Tongue (tissue), 2 donors: ENCODE measurements around the gene NUDT4B. TPM values are rescaled to one million over a fixed set of nuclear protein-coding genes. Genes with fewer than 3 reads are reported as not detected.
"Not testable (repeated sequence)": the region's sequence is repeated elsewhere in the genome, so short reads cannot be mapped to it uniquely, and the experiment has no call there.

ENCODE experiments used
- DNase-seq: peaks from one replicate; pipeline ENCODE4 v3.0.0-alpha.2; 2015
- total RNA-seq: library from RNA; depleted of rRNA; stranded (reverse); fragments of >200 nt; gene quantifications from one replicate; pipeline ENCODE4 v1.2.3, GENCODE V29; 2014

NUDT4B gene
- 54.2 TPM for total RNA-seq

GRCh38 chr1:148748563-148749334 lies at the start of gene NUDT4B:
Gene NUDT4B, plus strand, starts transcription at chr1:148748774. Its CDS starts 179 bp downstream, at chr1:148748953.
- not testable (repeated sequence) for DNase-seq

DNA sequence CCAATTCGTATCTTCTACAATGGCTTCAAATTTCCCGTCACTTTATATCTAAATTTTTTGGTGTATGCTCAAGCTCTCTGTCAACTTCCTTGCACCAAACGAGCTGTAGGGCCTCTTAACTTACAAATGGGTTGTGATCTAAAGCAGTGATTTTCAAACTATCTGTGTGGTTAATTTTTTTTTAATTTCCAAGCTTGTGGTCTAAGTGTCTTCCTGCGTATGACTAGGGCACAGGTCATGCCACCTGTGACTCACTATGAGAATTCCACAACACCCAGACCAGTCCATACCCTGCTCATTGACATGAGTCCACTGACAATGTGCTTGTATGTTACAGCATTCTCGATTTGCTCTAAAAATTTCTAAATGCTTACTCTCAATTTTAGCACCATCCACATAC lies 49.2 kb upstream of the NUDT4B start:
- not testable (repeated sequence) for DNase-seq

DNA sequence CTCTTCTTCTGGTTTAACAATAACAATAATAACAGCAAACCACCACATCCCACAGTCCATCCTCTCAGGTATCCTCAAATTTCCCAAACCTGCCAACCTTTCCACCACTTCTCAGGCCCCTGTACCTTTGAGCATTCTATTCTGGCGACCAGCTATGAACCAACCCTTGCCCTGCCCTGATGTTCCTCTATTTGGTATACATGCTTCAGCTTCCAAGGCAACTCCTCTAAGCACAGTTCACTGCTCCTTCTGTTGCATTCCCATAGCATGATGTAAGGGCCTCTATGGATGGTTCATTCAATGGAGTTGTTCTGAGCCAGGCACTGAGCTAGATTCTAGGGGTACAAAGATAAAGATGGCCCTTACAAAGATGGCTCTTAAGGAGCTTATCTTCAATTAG lies 46.3 kb upstream of the NUDT4B start:
- not testable (repeated sequence) for DNase-seq

GRCh38 chr1:148703973-148704591 lies 44.5 kb upstream of the NUDT4B start:
- DNase-seq, result not testable (repeated sequence)

- DNase-seq, result not testable (repeated sequence)
These were observed 43.1 kb upstream of the NUDT4B start for GRCh38 chr1:148705316-148705948.

DNA sequence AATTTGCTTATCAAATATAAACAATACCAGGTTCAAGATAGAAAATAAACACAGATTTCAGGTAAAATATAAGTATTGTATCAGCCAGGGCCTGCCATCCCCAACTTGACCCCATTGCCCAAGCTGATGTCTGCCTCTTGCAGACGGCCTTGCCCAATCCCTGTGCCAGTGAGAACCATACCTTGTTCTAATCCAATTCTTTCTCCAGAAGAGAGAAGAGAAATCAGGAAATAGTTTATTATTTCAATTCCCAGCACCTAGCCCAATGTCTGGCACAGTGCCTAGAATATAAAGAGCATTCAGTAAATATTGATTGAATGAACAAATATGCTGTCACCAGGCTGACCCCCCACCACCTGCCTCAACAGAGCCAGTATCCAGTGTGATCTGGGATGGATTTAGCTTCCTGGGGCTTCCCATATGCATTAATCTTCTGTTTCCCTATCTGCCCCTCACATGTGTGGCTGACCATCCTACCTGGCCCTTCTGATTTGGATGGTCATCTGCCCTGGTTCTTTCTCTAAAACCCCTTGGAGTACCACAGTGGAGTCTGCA lies 39.7 kb upstream of the NUDT4B start:
- not testable (repeated sequence) for DNase-seq

DNA sequence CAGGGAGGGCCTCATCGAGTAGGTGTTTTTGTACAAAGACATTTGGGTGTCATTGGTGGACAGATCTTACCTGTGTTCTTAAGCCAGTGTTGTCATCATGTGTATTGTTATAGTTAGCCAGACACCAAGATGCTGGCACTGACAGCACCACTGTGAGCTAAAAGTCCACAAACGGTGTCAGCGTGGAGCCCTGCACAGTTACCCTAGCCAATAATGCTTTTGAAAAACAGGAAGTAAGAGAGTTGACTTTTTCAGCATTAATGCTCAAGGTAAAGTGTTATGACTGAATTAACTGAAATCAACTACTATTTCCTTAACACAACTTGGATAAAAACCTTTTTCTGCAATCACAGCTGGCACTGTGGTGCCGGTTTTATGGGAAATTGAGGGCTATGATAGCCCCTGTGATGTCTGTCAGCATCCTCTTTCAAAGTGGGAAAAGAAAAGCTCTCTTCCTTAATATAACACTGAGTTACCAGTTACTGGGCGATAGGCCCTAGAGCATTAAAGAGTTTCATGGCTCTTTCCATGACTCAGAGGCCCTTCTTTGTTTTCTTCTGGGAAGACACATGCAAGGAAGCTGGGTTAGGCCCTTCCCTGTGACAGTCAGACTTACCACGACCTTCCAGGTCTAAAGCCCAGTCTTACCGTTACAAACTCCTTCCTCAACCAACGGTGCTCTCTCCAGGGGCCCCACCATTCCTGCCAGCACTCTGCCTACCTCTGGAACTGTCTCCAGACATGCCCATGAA lies 37.6 kb upstream of the NUDT4B start:
- DNase-seq, result not testable (repeated sequence)

- DNase-seq, result not testable (repeated sequence)
These were observed 36.2 kb upstream of the NUDT4B start for GRCh38 chr1:148712353-148712752.

- not testable (repeated sequence) for DNase-seq
These were observed 33.1 kb upstream of the NUDT4B start for GRCh38 chr1:148715518-148715917.

GRCh38 chr1:148716966-148717520 lies 31.5 kb upstream of the NUDT4B start:
- not testable (repeated sequence) for DNase-seq

- not testable (repeated sequence) for DNase-seq
These were observed 27.7 kb upstream of the NUDT4B start for GRCh38 chr1:148720918-148721317.

GRCh38 chr1:148722758-148723157 lies 25.8 kb upstream of the NUDT4B start:
- DNase-seq, result not testable (repeated sequence)

GRCh38 chr1:148723515-148723914 lies 25.1 kb upstream of the NUDT4B start:
- not testable (repeated sequence) for DNase-seq

GRCh38 chr1:148724872-148725271 lies 23.7 kb upstream of the NUDT4B start:
- not testable (repeated sequence) for DNase-seq

- not testable (repeated sequence) for DNase-seq
These were observed 20.7 kb upstream of the NUDT4B start for GRCh38 chr1:148727862-148728261.

GRCh38 chr1:148729128-148729527 lies 19.4 kb upstream of the NUDT4B start:
- not testable (repeated sequence) for DNase-seq

GRCh38 chr1:148729541-148729940 lies 19.0 kb upstream of the NUDT4B start:
- DNase-seq, result not testable (repeated sequence)

- DNase-seq, result not testable (repeated sequence)
These were observed 16.3 kb upstream of the NUDT4B start for GRCh38 chr1:148732277-148732676.

DNA sequence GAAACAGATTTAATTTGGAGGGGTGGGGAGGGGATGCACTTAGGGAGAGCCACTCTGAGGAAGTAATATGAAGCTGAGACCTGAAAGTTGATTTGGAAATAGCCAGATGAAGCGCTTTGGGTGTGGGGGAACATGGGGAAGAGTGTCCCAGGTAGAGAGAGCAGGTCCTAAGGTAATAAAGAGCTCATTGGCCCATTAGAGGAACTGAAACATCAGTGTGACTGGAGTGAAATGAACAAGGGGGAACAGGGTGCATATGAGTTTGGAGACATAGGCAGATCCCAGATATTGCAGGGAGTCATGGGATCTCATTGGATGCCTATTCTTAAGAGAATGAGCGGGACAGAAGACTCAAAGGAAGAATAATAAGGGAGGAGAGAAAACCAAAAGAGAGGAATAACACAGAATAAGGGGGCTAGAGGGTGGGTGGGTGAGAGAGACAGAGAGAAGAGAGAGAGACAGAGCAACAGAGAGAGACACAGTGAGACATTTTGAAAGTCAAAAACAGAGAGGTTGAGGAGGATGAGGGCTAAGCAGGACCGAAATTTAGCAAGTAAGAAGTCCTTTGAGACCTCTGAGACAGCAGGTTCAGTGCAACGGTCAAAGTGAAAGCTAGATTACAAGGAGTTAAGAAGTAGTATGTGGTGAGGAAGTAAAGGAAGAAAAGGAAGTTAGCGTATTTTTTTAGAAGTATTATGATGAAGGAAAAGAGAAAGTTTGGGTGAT lies 14.8 kb upstream of the NUDT4B start:
- DNase-seq, result not testable (repeated sequence)

DNA sequence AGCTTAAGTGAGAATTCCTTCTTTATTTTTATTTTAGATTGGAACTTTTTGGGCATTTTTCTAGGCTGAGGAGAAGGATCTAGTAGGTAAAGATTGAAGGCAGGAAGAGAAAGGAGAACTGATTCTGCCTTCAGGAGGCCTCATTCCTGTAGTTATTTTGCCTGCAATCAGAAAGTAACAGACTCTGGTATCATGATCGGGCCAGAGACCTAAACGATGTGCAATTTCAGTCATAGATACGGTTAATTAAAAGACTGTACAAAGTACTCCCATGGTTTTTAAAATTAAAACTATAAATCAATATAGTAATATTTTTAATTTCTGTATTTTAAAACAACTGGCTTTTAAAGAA lies 14.3 kb upstream of the NUDT4B start:
- DNase-seq, result not testable (repeated sequence)

GRCh38 chr1:148735538-148735937 lies 13.0 kb upstream of the NUDT4B start:
- DNase-seq, result not testable (repeated sequence)
